ENCODE results near the gene NIN. TPM values are rescaled to one million over a fixed set of nuclear protein-coding genes. Genes with fewer than 3 reads are reported as not detected.

The NIN gene
- total RNA-seq, 4 donors from 2014 or later: 22.7 to 32.2 (median 28.5) TPM

DNA sequence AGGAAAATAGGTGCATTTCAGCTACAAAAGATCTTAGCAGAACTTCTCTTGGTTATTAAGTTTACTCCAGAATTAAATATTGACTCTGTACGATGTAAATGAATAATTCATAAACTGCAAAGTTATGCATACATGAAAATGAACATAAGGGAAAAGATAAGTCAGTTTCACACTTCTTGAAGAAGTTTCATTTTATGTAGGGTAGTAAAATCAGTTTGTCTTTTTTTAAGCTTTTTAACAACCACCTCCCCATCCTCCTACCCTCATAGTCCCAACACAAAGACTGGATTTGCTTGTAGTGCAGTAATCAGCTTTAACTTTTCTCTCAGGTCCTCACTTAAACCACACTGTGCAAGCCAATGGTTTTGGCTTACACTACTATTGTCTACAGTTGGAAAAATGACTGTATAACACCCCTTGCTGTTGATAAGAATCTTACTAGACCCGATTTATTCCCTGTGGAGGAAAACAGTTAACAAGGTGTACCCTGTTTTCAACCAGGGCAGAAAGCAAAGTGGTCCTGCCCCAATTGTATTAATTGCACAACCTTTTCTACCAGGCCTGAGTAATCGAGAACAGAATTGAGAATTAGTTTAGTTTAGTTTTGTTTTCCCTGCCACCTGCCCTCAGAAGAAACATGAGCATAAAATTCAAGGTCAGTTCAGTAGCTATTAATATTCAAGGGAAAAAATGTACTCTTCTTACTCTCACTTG is 44.1 kb downstream of the NIN start:
- DNase-seq (ENCODE audit: low spot score in 2 of 2): no peak
- intact Hi-C loops (cut with DNase I; ENCODE audit: low total_unique reads): no loop called here
- TF ChIP-seq, protein P1, sequence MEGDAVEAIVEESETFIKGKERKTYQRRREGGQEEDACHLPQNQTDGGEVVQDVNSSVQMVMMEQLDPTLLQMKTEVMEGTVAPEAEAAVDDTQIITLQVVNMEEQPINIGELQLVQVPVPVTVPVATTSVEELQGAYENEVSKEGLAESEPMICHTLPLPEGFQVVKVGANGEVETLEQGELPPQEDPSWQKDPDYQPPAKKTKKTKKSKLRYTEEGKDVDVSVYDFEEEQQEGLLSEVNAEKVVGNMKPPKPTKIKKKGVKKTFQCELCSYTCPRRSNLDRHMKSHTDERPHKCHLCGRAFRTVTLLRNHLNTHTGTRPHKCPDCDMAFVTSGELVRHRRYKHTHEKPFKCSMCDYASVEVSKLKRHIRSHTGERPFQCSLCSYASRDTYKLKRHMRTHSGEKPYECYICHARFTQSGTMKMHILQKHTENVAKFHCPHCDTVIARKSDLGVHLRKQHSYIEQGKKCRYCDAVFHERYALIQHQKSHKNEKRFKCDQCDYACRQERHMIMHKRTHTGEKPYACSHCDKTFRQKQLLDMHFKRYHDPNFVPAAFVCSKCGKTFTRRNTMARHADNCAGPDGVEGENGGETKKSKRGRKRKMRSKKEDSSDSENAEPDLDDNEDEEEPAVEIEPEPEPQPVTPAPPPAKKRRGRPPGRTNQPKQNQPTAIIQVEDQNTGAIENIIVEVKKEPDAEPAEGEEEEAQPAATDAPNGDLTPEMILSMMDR (IDR thresholded peaks at IDR 0.05): no peak
- no peak for TF ChIP-seq POLR2A (IDR thresholded peaks at IDR 0.05)
- no peak overlapping the region for H3K4me3 ChIP-seq (ENCODE audit: low read depth, poor library complexity, severe bottlenecking)
- 74 to 75% methylated on average over 3 of the region's 3 CpGs for WGBS, 2 donors

DNA sequence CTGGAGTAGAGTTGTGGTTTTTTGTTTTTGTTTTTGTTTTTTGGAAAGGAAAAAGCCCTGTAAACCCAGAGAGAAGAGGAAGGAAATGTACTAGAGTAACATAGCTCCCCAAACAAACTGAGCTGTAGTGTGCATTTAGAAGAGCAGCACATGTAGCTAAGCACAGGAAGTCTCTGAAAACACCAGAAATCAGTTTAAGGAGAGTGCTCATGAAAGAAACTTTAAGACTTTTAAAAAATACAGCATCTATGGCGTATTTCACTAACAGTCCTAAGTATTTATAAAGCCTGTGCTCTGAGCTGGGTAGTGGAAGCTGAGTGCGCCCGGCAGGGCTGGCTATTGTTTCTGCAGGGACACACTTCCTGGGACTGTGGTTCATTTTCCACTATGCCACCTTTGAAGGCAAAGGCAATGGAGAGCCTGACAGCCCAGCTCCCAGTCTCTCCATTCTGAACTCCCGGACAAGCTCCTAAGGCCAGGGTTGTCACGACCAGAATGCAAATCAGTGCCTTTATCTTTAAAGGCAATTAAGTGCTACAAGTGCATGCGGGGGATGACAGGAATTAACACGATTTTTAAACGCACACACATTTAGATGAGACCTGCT is 45.4 kb downstream of the NIN start:
- intact Hi-C loops (cut with DNase I; ENCODE audit: low total_unique reads): no loop called here
- H3K4me3 ChIP-seq (ENCODE audit: low read depth, poor library complexity, severe bottlenecking): no peak overlapping the region
- 51 to 68% methylated on average over 8 of the region's 8 CpGs for WGBS, 2 donors
- TF ChIP-seq POLR2A (IDR thresholded peaks at IDR 0.05): no peak
- TF ChIP-seq, protein P1 (IDR thresholded peaks at IDR 0.05): no peak
- no peak for DNase-seq (ENCODE audit: low spot score in 2 of 2)

DNA sequence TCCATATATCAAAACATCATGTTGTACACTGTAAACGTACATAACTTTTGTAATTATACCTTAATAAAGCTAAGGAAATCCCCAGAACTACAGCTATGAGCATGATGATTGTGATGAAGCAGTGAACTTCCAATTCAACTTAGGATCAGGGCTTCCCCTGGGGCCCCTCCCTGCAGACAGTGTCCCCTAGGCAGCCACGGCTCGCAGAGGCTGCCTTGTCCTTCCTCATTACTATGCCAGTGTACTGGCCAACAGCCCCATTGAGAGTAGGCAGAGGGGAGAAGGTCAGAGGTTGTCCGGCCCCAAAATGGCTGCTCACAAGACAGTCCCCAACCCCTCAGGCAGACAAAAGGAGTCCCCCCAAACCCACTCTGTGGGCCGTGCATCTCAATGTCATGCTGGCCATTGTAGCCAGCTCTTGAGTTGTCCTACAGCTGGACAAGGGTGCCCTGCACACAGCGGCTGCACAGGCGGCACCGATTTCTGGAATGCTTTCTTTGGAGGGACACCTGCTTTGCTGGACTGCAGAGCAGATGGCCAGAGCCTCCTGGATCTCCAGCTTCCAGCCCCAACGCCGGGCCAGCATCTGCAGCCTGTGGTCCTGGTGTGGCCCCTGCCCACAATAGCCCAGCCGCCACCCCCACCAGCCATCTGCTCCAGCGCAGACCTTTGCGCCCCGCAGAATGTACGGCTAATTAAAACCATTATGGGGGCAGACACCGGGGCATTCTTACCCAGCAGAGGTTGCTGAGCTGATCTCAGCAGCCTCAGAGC is 46.1 kb downstream of the NIN start:
- no peak for DNase-seq (ENCODE audit: low spot score in 2 of 2)
- TF ChIP-seq, protein P1 (IDR thresholded peaks at IDR 0.05): no peak
- no peak for TF ChIP-seq POLR2A (IDR thresholded peaks at IDR 0.05)
- intact Hi-C loops (cut with DNase I; ENCODE audit: low total_unique reads): no loop called here
- 73 to 78% methylated on average over 15 to 16 of the region's 16 CpGs for WGBS, 2 donors
- no peak overlapping the region for H3K4me3 ChIP-seq (ENCODE audit: low read depth, poor library complexity, severe bottlenecking)

DNA sequence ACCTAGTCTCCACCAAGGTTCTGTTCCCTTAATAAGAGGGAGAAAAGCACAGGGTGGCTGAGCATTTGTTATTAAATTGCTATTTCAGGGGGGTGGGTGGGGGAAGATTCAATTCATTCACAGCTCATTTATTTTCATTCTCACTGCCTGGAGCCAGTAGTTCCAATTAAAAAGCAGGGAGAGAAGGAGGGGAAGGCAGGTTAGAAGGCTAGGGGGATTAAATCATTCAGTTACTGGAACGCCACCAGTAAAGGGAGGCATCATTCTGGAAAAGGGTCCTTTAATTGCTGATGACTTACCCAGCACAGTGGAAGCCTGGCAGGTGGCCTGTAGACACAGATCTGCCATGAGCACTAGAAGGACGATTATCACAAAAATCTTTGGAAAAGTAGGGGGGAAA is 47.4 kb downstream of the NIN start:
- intact Hi-C loops (cut with DNase I; ENCODE audit: low total_unique reads): no loop called here
- TF ChIP-seq, protein P1 (IDR thresholded peaks at IDR 0.05): no peak
- TF ChIP-seq POLR2A (IDR thresholded peaks at IDR 0.05): no peak
- DNase-seq (ENCODE audit: low spot score in 2 of 2): no peak
- no peak overlapping the region for H3K4me3 ChIP-seq (ENCODE audit: low read depth, poor library complexity, severe bottlenecking)
- 79 to 82% methylated on average over 2 of the region's 2 CpGs for WGBS, 2 donors

DNA sequence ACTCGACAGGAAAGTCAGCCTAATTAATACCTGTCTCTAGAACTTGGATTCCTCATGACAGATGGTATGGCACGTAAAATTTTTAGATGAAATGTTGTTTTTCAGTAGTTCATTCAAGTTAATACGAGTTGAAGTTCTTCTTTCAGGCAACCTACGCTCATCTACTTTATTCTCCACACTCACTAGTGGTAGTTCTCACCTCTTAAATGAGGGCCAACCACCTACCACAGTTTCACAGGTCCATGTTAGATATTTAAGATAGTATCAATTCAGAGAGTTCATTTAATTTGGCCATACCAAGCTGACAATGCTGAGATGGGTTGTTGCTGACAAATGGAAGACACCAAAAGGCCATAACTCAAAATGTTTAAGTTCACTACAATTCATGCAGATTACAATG is 50.6 kb downstream of the NIN start:
- WGBS, 2 donors: 93 to 95% methylated on average over 4 of the region's 4 CpGs
- no peak for TF ChIP-seq POLR2A (IDR thresholded peaks at IDR 0.05)
- TF ChIP-seq, protein P1 (IDR thresholded peaks at IDR 0.05): no peak
- intact Hi-C loops (cut with DNase I; ENCODE audit: low total_unique reads): no loop called here
- no peak for DNase-seq (ENCODE audit: low spot score in 2 of 2)
- no peak overlapping the region for H3K4me3 ChIP-seq (ENCODE audit: low read depth, poor library complexity, severe bottlenecking)

All from lower leg skin (tissue), 4 donors.